ENCODE measurements around the gene CRAMP1. TPM values are rescaled to one million over a fixed set of nuclear protein-coding genes. Genes with fewer than 3 reads are reported as not detected.
"Not testable (repeated sequence)": the region's sequence is repeated elsewhere in the genome, so short reads cannot be mapped to it uniquely, and the experiment has no call there.

Gene CRAMP1
- total and polyA plus RNA-seq, 7 donors = 2.4 to 24.6 (median 6.4) TPM

- TF ChIP-seq POLR2A (IDR thresholded peaks at IDR 0.05) = no peak
- TF ChIP-seq POLR2AphosphoS5 (IDR thresholded peaks at IDR 0.05) = no peak
- TF ChIP-seq EP300 (IDR thresholded peaks at IDR 0.05) = no peak
- TF ChIP-seq CTCF (IDR thresholded peaks at IDR 0.05) = no peak
- H3K9me3 ChIP-seq = no peaks in the 10 kb centered on the region
- peaks cover 0 to 8% (median 6%) of the 10 kb centered on the region in 4 donors for H3K4me1 ChIP-seq
- H3K27ac ChIP-seq = no peak overlapping the region
- H3K27me3 ChIP-seq = no peaks in the 10 kb centered on the region
- no peak overlapping the region for H3K4me3 ChIP-seq
- no peak for DNase-seq
- intact Hi-C loops (cut with DNase I) = loop anchor here (5.0 kb wide), 1 partner anchor 567 kb away; the partner anchor contains the start of gene RNPS1
- 93 to 96% methylated on average over 3 of the region's 3 CpGs for whole genome bisulfite sequencing, 2 donors
- H3K36me3 ChIP-seq = peaks cover 0 to 53% (median 10%) of the 10 kb centered on the region in 4 donors
These were observed 88.1 kb downstream of the CRAMP1 start for GRCh38 chr16:1700246-1700645.

- intact Hi-C loops (cut with DNase I) = loop anchor here (5.0 kb wide), 1 partner anchor 566 kb away; the partner anchor contains the start of gene RNPS1
- no peaks in the 10 kb centered on the region for H3K27me3 ChIP-seq
These were observed 89.2 kb downstream of the CRAMP1 start for GRCh38 chr16:1701216-1701878.

GRCh38 chr16:1705324-1705687, 93.1 kb downstream of the CRAMP1 start:
- Histone ChIP-seq H3K27ac (peak overlapping the region; percentile 86 to 97 (median 94)), H3K4me1 (peaks cover 0 to 43% (median 33%) of the 10 kb centered on the region in 4 donors), H3K4me3 (peak overlapping the region; percentile 84 to 89 (median 87)), H3K36me3 (peaks cover 0 to 23% (median 0%) of the 10 kb centered on the region in 4 donors)
- H3K9me3 ChIP-seq, DNase-seq, H3K27me3 ChIP-seq: not testable (repeated sequence)
- intact Hi-C loops (cut with DNase I) = loop anchor here (5.0 kb wide), 2 partner anchors 67 to 288 kb away; partner anchors contain the start of genes EME2, MRPS34 and NME3
- WGBS, 2 donors = 0 to 1% methylated on average over 16 of the region's 16 CpGs

More at GRCh38 chr16:1701216-1701878, 89.2 kb downstream of the CRAMP1 start:
- no peak for DNase-seq
- Histone ChIP-seq H3K36me3 (peaks cover 0 to 48% (median 10%) of the 10 kb centered on the region in 4 donors), H3K9me3 (no peaks in the 10 kb centered on the region), H3K4me3 (no peak overlapping the region), H3K4me1 (peaks cover 0 to 9% (median 6%) of the 10 kb centered on the region in 4 donors), H3K27ac (no peak overlapping the region)
- WGBS, 2 donors = 88 to 89% methylated on average over 6 of the region's 6 CpGs
- TF ChIP-seq EP300 (IDR thresholded peaks at IDR 0.05) = no peak
- TF ChIP-seq POLR2A (IDR thresholded peaks at IDR 0.05) = no peak
- no peak for TF ChIP-seq POLR2AphosphoS5 (IDR thresholded peaks at IDR 0.05)
- no peak for TF ChIP-seq CTCF (IDR thresholded peaks at IDR 0.05)

DNA sequence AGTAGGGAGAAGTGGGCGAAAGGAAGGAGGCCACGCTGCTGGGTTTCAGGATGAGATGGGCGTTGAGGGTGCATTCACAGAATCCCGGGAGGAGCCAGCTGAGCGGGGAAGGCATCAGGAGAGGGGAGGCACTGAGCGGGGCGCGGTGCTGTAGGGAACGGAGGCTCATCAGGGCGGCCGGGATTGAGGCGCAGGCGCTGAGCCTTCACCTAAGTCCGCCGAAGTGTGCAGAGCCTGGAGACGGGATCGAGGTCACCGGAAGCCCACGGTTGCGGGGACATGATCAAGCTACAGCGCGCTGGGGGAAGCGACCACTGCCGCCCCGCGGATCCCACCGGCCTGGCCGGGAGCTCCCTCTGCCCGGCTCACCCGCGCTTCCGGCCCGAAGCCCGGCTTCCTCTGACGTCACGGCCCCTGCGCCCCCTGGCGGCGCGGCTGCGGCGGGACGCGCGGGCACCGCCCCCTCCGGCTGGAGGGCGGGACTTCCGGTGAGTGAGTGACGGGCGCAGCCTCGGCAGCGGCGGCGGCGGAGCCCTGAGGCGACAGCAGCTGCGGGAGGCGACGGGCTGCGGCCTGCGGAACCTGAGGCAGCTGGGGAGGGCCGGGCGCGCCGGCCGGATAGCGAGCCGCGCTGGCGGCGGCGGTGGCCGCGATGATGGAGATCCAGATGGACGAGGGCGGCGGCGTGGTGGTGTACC, 93.7 kb downstream of the CRAMP1 start, which contains the start of gene MAPK8IP3:
MAPK8IP3 (plus strand) TSS at position 508 of the 698 bp plus-strand sequence; CDS start at position 653, 145 bp downstream.
- peaks cover 0 to 18% (median 0%) of the 10 kb centered on the region in 4 donors for H3K36me3 ChIP-seq
- peak; percentile 95 for DNase-seq
- peak within 1 kb of the TSS; percentile 86 to 97 (median 94) for H3K27ac ChIP-seq
- TF ChIP-seq POLR2AphosphoS5 (IDR thresholded peaks at IDR 0.05) (peak; percentile 94 to 99 (median 96)), EP300 (IDR thresholded peaks at IDR 0.05) (no peak), CTCF (IDR thresholded peaks at IDR 0.05) (peak; percentile 48 to 94 (median 70)), POLR2A (IDR thresholded peaks at IDR 0.05) (peak; percentile 94)
- peaks cover 0 to 43% (median 33%) of the 10 kb centered on the region in 4 donors for H3K4me1 ChIP-seq
- no peaks in the 10 kb centered on the region for H3K9me3 ChIP-seq
- H3K4me3 ChIP-seq = peak within 1 kb of the TSS; percentile 84 to 89 (median 87)
- intact Hi-C loops (cut with DNase I) = loop anchor here (2.0 to 5.0 kb wide), 3 partner anchors 66 to 289 kb away; partner anchors contain the start of genes CRAMP1, EME2, IFT140 and MRPS34
- H3K27me3 ChIP-seq = no peaks in the 10 kb centered on the region
- 0% methylated on average over 79 of the region's 79 CpGs for WGBS, 2 donors

Data from sigmoid colon (tissue), 7 donors.